Measurements from ENCODE around the gene DLG2. TPM values are rescaled to one million over a fixed set of nuclear protein-coding genes. Genes with fewer than 3 reads are reported as not detected.

The DLG2 gene
- total RNA-seq, 4 donors from 2014 or later, result 37.9 to 71.5 (median 44.9) TPM

DNA sequence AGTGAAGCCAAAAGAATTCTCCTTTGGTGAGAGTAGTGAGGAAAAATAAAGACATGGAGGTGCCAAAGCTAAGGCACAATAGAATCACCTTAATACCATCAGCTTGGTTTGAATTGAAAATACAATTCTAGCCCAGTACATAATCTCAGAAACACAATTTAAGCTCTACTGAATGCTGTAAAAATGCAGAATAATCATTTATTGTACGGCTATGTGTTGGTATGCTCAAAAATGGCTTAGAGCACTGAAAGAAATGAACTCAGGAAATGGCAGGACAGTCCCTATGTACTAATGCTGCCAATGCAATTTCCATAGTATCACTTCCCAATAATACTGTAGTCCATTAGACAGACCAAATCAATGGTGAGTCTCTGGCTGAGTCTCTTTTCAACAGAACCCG, 798.5 kb downstream of the DLG2 start:
- TF ChIP-seq EP300 (IDR thresholded peaks at IDR 0.05) (no peak), POLR2A (IDR thresholded peaks at IDR 0.05) (no peak), CTCF (IDR thresholded peaks at IDR 0.05) (no peak), POLR2AphosphoS5 (IDR thresholded peaks at IDR 0.05) (no peak)
- no peaks in the 10 kb centered on the region for H3K4me1 ChIP-seq
- H3K27ac ChIP-seq, result no peak overlapping the region
- WGBS, result 92% methylated on average over 2 of the region's 2 CpGs
- no peak overlapping the region for H3K4me3 ChIP-seq
- no peaks in the 10 kb centered on the region for H3K27me3 ChIP-seq
- no peaks in the 10 kb centered on the region for H3K36me3 ChIP-seq
- no peaks in the 10 kb centered on the region for H3K9me3 ChIP-seq
- no peak for DNase-seq (ENCODE audit: low spot score in 2 of 2)

GRCh38 chr11:84825106-84825660, 802.0 kb downstream of the DLG2 start:
- WGBS, result 67% methylated on average over 3 of the region's 3 CpGs
- TF ChIP-seq CTCF (IDR thresholded peaks at IDR 0.05), result no peak
- no peak for TF ChIP-seq POLR2AphosphoS5 (IDR thresholded peaks at IDR 0.05)
- no peak for TF ChIP-seq POLR2A (IDR thresholded peaks at IDR 0.05)
- TF ChIP-seq EP300 (IDR thresholded peaks at IDR 0.05), result no peak
- H3K4me3 ChIP-seq, result no peak overlapping the region
- no peaks in the 10 kb centered on the region for H3K36me3 ChIP-seq
- no peak overlapping the region for H3K27ac ChIP-seq
- no peaks in the 10 kb centered on the region for H3K4me1 ChIP-seq
- no peak for DNase-seq (ENCODE audit: low spot score in 2 of 2)
- no peaks in the 10 kb centered on the region for H3K9me3 ChIP-seq
- H3K27me3 ChIP-seq, result no peaks in the 10 kb centered on the region

DNA sequence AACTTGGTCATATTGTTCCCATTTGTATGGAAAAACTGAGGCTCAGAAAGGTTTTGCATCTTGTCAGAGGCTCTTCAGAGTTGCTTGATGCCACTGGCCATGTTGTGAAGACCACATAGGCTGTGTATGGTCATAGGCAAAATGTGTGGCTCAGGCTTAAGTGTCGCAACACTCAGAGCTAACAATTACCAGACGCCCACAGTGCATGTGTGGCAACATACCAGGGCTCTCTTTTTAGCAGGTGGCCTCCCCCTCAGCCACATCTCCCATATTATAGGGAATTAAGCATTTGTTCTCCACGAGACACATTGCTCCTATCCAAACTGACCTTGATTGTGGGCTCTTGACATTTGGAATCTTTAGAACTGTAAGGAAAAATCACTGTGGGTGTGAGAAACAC, 802.5 kb downstream of the DLG2 start:
- no peaks in the 10 kb centered on the region for H3K4me1 ChIP-seq
- no peaks in the 10 kb centered on the region for H3K36me3 ChIP-seq
- TF ChIP-seq POLR2A (IDR thresholded peaks at IDR 0.05) (no peak), CTCF (IDR thresholded peaks at IDR 0.05) (no peak), POLR2AphosphoS5 (IDR thresholded peaks at IDR 0.05) (no peak), EP300 (IDR thresholded peaks at IDR 0.05) (no peak)
- no peak for DNase-seq (ENCODE audit: low spot score in 2 of 2)
- WGBS, result 75% methylated on average over 3 of the region's 3 CpGs
- no peaks in the 10 kb centered on the region for H3K27me3 ChIP-seq
- no peak overlapping the region for H3K4me3 ChIP-seq
- no peaks in the 10 kb centered on the region for H3K9me3 ChIP-seq
- H3K27ac ChIP-seq, result no peak overlapping the region

GRCh38 chr11:84819537-84819936, 807.6 kb downstream of the DLG2 start:
- no peak for TF ChIP-seq EP300 (IDR thresholded peaks at IDR 0.05)
- TF ChIP-seq POLR2AphosphoS5 (IDR thresholded peaks at IDR 0.05), result no peak
- TF ChIP-seq POLR2A (IDR thresholded peaks at IDR 0.05), result no peak
- no peak for TF ChIP-seq CTCF (IDR thresholded peaks at IDR 0.05)

DNA sequence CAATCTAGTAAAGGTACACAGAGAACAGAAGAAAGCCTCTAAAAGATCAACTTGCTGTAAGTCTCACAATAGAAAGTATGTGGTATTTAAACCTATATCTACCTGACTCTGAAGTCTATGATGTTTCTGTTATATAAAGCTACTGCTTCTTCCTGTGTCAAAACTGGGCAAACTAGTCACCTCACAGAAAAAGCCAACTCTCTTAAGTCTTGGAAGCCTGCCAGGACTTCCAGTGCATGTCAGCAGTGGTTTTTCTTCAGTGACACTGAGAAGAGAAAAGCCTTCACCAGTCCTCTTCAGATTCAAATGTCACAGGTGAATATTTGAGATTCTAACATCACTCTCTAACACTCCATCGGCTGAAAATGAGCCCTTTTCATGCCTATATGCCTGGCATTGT, 808.0 kb downstream of the DLG2 start:
- 65% methylated on average over 1 of the region's 1 CpG for WGBS
- no peak for DNase-seq (ENCODE audit: low spot score in 2 of 2)
- H3K27ac ChIP-seq, result no peak overlapping the region
- H3K9me3 ChIP-seq, result no peaks in the 10 kb centered on the region
- H3K4me3 ChIP-seq, result no peak overlapping the region
- H3K27me3 ChIP-seq, result no peaks in the 10 kb centered on the region
- no peak for TF ChIP-seq EP300 (IDR thresholded peaks at IDR 0.05)
- TF ChIP-seq CTCF (IDR thresholded peaks at IDR 0.05), result no peak
- TF ChIP-seq POLR2A (IDR thresholded peaks at IDR 0.05), result no peak
- TF ChIP-seq POLR2AphosphoS5 (IDR thresholded peaks at IDR 0.05), result no peak
- no peaks in the 10 kb centered on the region for H3K4me1 ChIP-seq
- no peaks in the 10 kb centered on the region for H3K36me3 ChIP-seq

More at GRCh38 chr11:84819537-84819936, 807.6 kb downstream of the DLG2 start:
- DNase-seq (ENCODE audit: low spot score in 2 of 2), result no peak
- Histone ChIP-seq H3K27me3 (no peaks in the 10 kb centered on the region), H3K27ac (no peak overlapping the region), H3K36me3 (no peaks in the 10 kb centered on the region), H3K4me1 (no peaks in the 10 kb centered on the region), H3K9me3 (no peaks in the 10 kb centered on the region), H3K4me3 (no peak overlapping the region)
- 67% methylated on average over 2 of the region's 2 CpGs for WGBS

All from suprapubic skin (tissue), 4 donors.